ENCODE data around the gene DOCK4.

The DOCK4 gene

GRCh38 chr7:112108981-112109380 is 97.2 kb downstream of the DOCK4 start:
- TF ChIP-seq TAF1 (IDR thresholded peaks at IDR 0.05; ENCODE audit: low read depth): no peak
- no peak for TF ChIP-seq YY1 (IDR thresholded peaks at IDR 0.05; ENCODE audit: low read depth)
- TF ChIP-seq TCF12 (IDR thresholded peaks at IDR 0.05; ENCODE audit: low read depth): no peak
- no peak for TF ChIP-seq USF1 (IDR thresholded peaks at IDR 0.05)
- TF ChIP-seq TEAD4 (IDR thresholded peaks at IDR 0.05): no peak
- TF ChIP-seq CREB1 (IDR thresholded peaks at IDR 0.05; ENCODE audit: low read depth): no peak
- no peak for TF ChIP-seq FOXM1 (IDR thresholded peaks at IDR 0.05; ENCODE audit: borderline replicate concordance, low read depth)
- TF ChIP-seq, protein P1, sequence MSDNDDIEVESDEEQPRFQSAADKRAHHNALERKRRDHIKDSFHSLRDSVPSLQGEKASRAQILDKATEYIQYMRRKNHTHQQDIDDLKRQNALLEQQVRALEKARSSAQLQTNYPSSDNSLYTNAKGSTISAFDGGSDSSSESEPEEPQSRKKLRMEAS (IDR thresholded peaks at IDR 0.05): no peak
- no peak for TF ChIP-seq NFIC (IDR thresholded peaks at IDR 0.05)
- no peak for TF ChIP-seq RAD21 (IDR thresholded peaks at IDR 0.05; ENCODE audit: low read depth)

GRCh38 chr7:112105584-112106530 is 100.3 kb downstream of the DOCK4 start:
- TF ChIP-seq YY1 (IDR thresholded peaks at IDR 0.05; ENCODE audit: low read depth) (no peak), TAF1 (IDR thresholded peaks at IDR 0.05; ENCODE audit: low read depth) (no peak), TCF12 (IDR thresholded peaks at IDR 0.05; ENCODE audit: low read depth) (no peak), RAD21 (IDR thresholded peaks at IDR 0.05; ENCODE audit: low read depth) (no peak), TEAD4 (IDR thresholded peaks at IDR 0.05) (no peak), EGR1 (IDR thresholded peaks at IDR 0.05) (no peak), CREB1 (IDR thresholded peaks at IDR 0.05; ENCODE audit: low read depth) (no peak)

DNA sequence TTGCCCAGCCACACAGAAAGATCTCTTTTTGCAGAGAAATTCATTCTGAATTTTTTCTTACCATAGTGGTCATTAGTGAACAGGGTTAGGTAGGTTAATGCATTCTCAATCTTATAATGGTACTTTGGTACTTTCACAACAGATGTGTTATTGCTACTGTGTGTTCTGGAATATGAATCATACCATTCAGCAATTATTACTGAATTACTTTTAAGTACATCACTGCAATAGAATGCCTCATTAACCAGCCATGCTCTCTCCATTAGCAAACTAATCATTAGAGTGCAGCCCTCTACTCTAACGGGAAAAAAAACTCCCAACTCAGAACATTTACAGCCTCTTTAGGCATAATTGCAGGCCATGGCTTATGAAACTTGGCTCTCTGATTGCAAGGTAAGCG is 102.1 kb downstream of the DOCK4 start:
- no peak for TF ChIP-seq ZBTB7A (IDR thresholded peaks at IDR 0.05; ENCODE audit: low read depth)
- TF ChIP-seq EGR1 (IDR thresholded peaks at IDR 0.05): no peak

GRCh38 chr7:112103246-112103645 is 103.0 kb downstream of the DOCK4 start:
- TF ChIP-seq YY1 (IDR thresholded peaks at IDR 0.05; ENCODE audit: low read depth) (no peak), FOXM1 (IDR thresholded peaks at IDR 0.05; ENCODE audit: borderline replicate concordance, low read depth) (no peak), NFIC (IDR thresholded peaks at IDR 0.05) (no peak), EGR1 (IDR thresholded peaks at IDR 0.05) (no peak), TEAD4 (IDR thresholded peaks at IDR 0.05) (no peak), CEBPB (IDR thresholded peaks at IDR 0.05) (no peak), RAD21 (IDR thresholded peaks at IDR 0.05; ENCODE audit: low read depth) (no peak)

DNA sequence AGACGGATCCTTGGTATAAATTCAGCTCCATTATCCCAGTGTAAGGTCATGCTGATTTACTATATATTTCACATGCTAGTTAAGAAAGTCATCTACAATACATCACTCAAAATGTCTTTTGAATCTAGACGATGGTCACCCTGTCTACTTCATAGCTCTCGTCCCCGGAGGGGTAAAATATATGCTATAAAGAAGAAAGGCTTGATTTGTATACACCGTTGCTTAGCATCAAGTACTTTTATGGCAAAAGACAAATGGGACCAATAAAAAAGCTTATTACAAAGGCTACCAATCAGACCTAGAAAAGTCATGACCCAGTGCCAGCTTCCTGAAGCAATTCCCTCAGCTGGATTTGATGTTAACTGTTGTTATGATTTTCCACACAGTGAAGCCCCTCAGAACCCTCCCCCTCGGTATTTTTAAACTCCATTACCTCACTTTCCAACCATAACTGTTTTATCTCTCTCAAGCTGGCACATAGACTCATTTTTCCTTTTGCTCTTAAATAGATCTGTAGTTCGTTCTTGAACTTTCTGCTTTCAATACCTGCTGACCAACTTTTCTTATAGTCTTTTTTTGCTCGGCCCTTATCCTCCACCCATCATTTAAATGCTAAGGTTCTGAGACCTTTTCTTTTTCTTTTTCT is 104.9 kb downstream of the DOCK4 start:
- no peak for TF ChIP-seq USF1 (IDR thresholded peaks at IDR 0.05)
- TF ChIP-seq CREB1 (IDR thresholded peaks at IDR 0.05; ENCODE audit: low read depth): no peak
- TF ChIP-seq EP300 (IDR thresholded peaks at IDR 0.05; ENCODE audit: borderline replicate concordance): no peak
- no peak for TF ChIP-seq NFIC (IDR thresholded peaks at IDR 0.05)
- no peak for TF ChIP-seq EGR1 (IDR thresholded peaks at IDR 0.05)
- no peak for TF ChIP-seq REST (IDR thresholded peaks at IDR 0.05; ENCODE audit: low read depth)
- TF ChIP-seq RAD21 (IDR thresholded peaks at IDR 0.05; ENCODE audit: low read depth): no peak
- no peak for TF ChIP-seq CEBPB (IDR thresholded peaks at IDR 0.05)

- TF ChIP-seq ZBTB7A (IDR thresholded peaks at IDR 0.05; ENCODE audit: low read depth) (no peak), USF1 (IDR thresholded peaks at IDR 0.05) (no peak), NFIC (IDR thresholded peaks at IDR 0.05) (no peak), CREB1 (IDR thresholded peaks at IDR 0.05; ENCODE audit: low read depth) (no peak), TCF12 (IDR thresholded peaks at IDR 0.05; ENCODE audit: low read depth) (no peak), EP300 (IDR thresholded peaks at IDR 0.05; ENCODE audit: borderline replicate concordance) (no peak), FOXM1 (IDR thresholded peaks at IDR 0.05; ENCODE audit: borderline replicate concordance, low read depth) (no peak), CEBPB (IDR thresholded peaks at IDR 0.05) (no peak), TEAD4 (IDR thresholded peaks at IDR 0.05) (no peak), TAF1 (IDR thresholded peaks at IDR 0.05; ENCODE audit: low read depth) (no peak)
- TF ChIP-seq, protein P1 (IDR thresholded peaks at IDR 0.05): no peak
Measured at GRCh38 chr7:112097524-112097923, 108.7 kb downstream of the DOCK4 start.

- no peak for TF ChIP-seq REST (IDR thresholded peaks at IDR 0.05; ENCODE audit: low read depth)
- no peak for TF ChIP-seq TCF12 (IDR thresholded peaks at IDR 0.05; ENCODE audit: low read depth)
Measured at GRCh38 chr7:112093409-112093808, 112.8 kb downstream of the DOCK4 start.
